Activated T-helper 9 cell treated with anti-CD3 and anti-CD28 coated beads, Interleukin-2, amount 50 U/mL, for 16 hours (primary cell): ENCODE data around the gene HDLBP.
"Not testable (repeated sequence)": the region's sequence is repeated elsewhere in the genome, so short reads cannot be mapped to it uniquely, and the experiment has no call there.

Experiments
- DNase-seq: peaks from one replicate; pipeline ENCODE4 v3.0.0-alpha.2; 2020; ENCODE audit warnings: low read depth

Gene HDLBP

GRCh38 chr2:241329669-241330615, 14.5 kb upstream of the HDLBP start:
- DNase-seq: no peak

DNA sequence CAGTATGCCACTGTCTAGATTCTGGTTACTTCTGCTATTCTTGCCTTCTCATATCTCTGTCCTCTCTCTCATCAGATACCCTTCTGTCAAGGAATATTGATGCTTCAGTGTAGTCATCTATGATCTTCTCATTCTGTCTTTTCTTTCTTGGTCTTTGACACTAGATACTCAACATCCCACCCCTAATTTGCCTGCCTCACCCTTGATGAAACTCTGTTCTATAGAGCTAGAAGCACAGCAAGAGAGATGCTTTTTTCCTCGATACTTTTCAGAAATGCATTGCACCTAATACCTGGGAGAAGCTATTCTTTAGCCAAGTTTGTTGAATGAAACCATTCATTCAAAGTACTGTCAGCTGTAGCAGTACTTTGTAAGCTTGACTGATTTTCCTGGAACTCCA, 9.8 kb upstream of the HDLBP start:
- DNase-seq: no peak

- no peak for DNase-seq
Measured at GRCh38 chr2:241324775-241325174, 9.3 kb upstream of the HDLBP start.

GRCh38 chr2:241323778-241324177, 8.3 kb upstream of the HDLBP start:
- DNase-seq: no peak

GRCh38 chr2:241321886-241322285, 6.4 kb upstream of the HDLBP start:
- no peak for DNase-seq

DNA sequence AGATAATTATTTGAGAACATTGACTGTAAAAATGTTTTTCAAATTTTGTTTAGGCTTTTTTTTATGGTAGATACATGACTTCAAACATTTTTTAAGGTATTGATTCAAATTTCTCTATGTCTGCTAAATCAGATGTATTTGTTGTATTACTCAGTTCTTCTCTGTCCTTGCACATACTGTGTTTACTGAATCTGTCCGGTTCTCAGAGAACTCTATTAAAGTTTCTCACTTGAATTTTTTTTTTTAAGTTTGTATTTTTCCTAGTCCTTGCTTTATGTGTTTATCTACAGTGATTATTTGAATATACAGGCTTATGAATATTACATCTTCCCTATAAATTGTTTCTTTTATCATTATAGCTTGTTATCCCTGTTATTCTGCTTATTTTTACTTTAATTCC, 5.6 kb upstream of the HDLBP start:
- DNase-seq: no peak

DNA sequence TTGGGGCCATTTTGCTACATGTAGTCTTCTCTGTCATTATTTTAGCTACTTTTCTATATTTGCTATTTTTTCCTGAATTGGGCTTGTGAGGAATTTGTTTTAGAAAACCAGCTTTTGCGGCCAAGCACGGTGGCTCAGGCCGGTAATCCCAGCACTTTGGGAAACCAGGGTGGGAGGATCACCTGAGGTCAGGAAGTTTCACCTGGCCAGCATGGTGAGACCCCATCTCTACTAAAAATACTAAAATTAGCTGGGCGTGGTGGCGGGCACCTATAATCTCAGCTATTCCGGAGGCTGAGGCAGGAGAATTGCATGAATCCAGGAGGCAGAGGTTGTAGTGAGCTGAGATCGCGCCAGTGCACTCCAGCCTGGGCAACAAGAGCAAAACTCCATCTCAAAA, 4.9 kb upstream of the HDLBP start:
- DNase-seq: no peak

DNA sequence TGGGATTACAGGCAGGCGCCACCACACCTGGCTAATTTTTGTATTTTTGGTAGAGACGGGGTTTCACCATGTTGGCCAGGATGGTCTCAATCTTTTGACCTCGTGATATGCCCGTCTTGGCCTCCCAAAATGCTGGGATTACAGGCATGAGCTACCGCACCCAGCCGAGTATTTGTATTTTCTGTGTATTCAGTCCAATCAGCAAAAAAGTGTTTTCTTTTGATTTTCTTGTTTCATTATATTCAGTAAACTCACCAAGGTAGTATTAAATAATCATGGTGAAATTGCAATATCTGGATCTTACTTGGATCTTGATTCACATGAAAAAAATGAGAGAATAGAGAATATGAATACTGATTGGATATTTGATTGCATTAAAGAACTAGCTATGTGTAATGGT, 3.4 kb upstream of the HDLBP start:
- not testable (repeated sequence) for DNase-seq

DNA sequence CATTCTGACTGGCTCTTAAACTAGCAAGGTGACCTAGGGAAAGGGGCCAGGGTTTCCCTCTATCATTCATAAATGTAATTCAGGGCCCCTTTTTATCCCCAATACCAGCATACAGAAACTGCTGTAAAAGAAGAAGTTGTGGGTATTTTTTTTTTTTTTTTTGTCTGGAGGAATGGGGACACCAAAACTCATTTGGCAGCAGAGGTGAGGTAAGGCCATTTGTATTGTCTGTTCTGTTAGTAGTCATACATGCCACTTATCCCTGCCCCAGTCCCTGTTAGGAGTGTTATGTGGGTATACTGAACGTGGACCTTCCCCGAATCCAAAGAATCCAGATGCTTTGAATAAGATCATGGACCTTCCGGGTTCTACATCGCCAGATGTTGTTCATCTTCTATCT, 1.9 kb upstream of the HDLBP start:
- DNase-seq: no peak

GRCh38 chr2:241316825-241317224, 1.4 kb upstream of the HDLBP start:
- DNase-seq: no peak

- DNase-seq: peak; percentile 71
Measured at GRCh38 chr2:241315879-241316631, 583 bp upstream of the HDLBP start, which contains the start of gene SEPTIN2. TSS of gene SEPTIN2 (plus strand) at chr2:241315925. CDS start at chr2:241324233, 8,308 bp downstream.

- DNase-seq: no peak
Measured at GRCh38 chr2:241314226-241315092, 1.0 kb downstream of the HDLBP start.

DNA sequence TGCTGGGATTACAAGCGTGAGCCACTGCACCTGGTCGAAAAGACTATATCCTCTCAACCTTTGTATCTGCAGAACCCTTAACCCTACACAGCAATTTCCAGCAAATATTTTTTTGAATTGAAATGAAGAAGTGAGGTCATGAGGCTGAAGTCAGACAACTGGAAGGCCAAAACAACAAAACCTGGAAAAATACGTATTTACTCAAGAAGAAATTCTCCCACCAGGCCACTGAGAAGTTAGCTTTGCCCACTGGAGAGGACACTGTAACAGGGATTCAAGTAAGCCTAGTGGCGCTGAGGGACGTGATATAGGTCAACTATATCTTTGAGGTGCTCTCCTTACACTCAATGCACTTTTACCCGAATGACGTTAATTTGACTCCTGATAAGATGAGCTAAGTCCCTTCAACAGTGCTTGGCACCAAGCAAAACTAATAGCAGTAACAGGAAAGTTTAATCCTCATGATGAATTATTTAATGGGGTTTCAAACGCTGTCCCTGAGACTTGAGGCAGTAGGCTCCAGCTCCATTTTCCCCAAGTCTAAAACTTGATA, 1.9 kb downstream of the HDLBP start:
- no peak for DNase-seq

- DNase-seq: no peak
Measured at GRCh38 chr2:241312082-241312481, 3.4 kb downstream of the HDLBP start.

- no peak for DNase-seq
Measured at GRCh38 chr2:241310917-241311566, 4.4 kb downstream of the HDLBP start.

DNA sequence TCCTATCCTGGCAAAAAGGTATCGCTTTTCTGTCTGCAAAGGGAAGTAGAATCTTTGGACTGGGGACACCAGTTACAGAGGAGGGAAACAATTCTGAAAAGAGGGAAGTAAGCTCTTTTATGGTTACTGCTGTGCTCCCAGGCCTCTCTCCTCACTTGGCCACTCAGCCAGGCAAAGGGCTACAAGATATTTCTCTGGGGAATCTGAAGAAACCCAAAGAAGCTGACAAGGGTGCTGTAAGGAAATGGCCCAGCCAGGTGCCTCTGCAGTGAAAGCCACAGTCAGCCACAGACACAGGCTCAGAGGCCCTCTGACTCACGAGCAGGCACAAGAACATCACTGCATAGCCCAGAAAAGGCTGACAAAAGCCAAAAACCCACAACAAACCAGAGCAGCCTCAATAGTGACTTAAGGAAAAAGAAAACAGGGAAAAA, 5.8 kb downstream of the HDLBP start:
- DNase-seq: peak; percentile 45

DNA sequence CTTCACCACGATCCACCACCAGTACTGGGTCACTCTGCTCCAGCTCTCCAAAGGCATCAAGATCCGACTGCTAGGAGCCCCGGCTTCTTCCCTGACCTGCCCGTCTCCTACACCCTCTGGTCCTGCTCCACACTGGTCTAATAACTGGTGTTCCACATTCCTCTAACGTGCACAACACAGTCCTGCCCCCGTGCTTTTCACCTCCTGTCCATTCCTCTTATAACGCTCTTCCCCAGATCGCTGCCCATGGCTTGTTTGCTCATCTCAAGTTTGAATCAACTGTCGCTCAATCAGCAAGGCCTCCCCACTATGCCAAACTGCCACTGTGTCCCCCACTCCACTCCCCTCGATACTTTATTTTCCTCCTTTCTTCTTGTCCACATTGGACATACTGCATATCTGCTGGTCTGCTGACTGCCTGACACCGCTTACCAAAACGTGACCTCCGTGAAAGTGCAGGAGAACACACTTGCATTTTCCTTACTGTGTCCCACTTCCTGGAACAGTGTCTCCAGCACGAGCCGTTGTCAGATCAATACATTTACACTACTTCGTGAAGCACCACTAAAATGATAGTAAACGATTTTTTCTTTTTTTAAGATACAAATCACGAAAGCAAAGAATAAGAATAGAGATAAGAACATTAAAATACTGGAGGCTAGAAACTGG, 6.5 kb downstream of the HDLBP start:
- no peak for DNase-seq

DNA sequence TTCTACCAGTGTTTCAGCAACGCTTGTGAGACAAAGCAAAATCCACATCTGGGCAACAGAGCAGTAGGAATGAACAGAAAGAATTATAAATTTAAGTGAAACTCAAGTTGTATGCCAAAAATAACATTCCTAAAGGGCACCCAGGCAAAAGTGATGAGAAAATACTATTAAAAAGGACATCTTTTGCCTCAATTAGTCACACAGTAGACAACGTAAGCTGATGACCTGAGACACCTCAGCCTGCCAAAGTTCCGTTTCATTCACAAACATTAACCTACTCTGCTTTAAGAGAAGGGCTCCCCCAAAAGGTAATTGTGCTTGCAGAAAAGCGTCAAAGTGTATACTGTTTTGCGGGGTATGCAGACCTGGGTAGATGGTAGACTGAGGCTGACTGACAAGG, 7.2 kb downstream of the HDLBP start:
- DNase-seq: no peak

DNA sequence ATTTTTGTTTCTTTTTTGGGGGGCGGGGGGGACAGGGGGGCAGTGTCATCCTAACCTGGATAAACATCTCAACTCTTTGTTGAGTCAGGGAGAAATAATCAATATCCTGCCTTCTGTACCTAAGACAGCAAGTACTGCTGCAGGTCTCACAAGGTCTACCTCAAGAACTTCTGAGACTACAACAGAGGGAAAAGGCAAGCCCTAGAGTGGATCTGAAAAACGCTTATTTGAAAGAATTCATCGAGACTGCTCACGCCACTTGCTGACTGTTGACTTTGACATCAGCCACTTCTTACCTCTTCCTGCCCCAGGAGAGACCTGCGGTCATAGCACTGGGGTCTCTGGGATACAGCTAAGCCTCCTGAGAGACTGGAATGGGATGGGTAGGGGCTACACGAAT, 8.4 kb downstream of the HDLBP start:
- no peak for DNase-seq

DNA sequence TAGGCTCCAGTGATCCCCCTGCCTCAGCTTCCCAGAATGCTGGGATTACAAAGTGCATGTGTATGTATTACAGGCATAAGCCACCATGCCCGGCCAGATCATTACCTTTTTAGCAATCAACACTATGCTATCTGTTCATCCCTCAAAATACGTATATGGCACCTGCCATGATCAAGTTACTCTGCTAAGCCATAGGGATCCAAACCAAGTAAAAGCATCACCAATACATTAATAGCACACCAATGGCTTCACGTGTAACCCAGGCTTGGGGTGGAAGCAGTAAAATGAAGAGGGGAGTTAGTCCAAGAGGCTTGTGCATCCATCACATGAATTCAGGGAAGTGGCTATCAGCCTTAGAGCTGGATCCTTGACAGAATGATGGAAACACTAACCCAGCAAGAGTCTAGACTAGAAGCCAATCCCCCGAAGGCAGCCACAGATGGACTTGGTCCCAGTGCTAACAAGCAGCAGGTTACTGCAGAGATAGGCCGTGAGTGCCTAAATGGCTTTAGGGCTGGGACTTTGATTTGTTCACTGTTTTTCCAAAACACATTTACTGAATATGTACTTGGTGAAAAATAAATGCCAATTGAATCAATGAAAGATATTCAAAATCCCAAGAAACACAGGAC, 11.3 kb downstream of the HDLBP start:
- no peak for DNase-seq
